GM20000 (cell line): ENCODE results near the gene RAD21L1.

ENCODE experiments used
- DNase-seq: peaks from one replicate; pipeline ENCODE4 v3.0.0; 2012; ENCODE audit warnings: low spot score
- TF ChIP-seq, protein P1 (sequence below): IDR thresholded peaks from 2 replicates; pipeline ENCODE4 v1.5.1; 2012; ENCODE audit warnings: mild to moderate bottlenecking, control low read depth; ENCODE audit errors: extremely low read depth, missing control alignments

RAD21L1 gene

GRCh38 chr20:1199212-1199873, 26.5 kb upstream of the RAD21L1 start:
- TF ChIP-seq, protein P1, sequence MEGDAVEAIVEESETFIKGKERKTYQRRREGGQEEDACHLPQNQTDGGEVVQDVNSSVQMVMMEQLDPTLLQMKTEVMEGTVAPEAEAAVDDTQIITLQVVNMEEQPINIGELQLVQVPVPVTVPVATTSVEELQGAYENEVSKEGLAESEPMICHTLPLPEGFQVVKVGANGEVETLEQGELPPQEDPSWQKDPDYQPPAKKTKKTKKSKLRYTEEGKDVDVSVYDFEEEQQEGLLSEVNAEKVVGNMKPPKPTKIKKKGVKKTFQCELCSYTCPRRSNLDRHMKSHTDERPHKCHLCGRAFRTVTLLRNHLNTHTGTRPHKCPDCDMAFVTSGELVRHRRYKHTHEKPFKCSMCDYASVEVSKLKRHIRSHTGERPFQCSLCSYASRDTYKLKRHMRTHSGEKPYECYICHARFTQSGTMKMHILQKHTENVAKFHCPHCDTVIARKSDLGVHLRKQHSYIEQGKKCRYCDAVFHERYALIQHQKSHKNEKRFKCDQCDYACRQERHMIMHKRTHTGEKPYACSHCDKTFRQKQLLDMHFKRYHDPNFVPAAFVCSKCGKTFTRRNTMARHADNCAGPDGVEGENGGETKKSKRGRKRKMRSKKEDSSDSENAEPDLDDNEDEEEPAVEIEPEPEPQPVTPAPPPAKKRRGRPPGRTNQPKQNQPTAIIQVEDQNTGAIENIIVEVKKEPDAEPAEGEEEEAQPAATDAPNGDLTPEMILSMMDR: no peak
- no peak for DNase-seq

GRCh38 chr20:1199964-1200363, 25.9 kb upstream of the RAD21L1 start:
- TF ChIP-seq, protein P1: no peak
- no peak for DNase-seq

DNA sequence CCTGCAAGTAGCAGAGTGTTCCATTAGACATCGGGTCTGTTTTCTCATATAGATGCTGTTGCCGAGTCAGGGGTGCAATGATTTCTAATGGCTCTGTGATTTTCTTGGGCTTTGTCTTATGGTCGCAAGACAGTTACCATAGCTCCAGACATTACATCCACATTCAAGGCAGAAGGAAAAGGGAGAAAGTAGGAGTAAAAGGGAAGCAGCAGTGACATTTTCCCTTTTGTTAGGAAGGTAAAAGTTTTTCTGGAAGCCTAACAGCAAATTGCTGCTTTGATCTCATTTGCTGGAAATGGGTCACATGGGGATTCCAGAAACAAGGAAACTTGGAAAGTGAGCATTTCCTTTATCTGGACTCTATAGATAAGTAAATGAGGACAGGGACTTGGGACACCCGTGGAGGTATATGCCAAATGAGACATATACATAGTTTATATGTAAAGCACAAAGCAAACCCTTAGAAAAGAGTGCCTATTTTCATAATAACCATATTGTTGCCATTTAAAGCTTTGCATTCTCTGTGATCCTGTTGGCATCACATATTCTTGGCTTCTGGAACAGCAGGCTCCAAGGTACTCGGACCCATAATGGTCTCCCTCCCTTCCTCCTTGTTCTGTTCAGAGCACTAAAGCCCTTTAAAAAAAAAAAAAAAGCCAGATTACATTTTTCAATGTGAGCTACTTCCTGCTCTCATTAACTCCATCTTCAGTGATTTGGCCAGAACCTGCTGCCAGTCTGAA, 22.9 kb upstream of the RAD21L1 start, which contains the start of gene C20orf202:
TSS of gene C20orf202 (plus strand) at position 693 of the 743 bp plus-strand sequence. CDS start 132 bp downstream, outside the sequence.
- DNase-seq: no peak
- TF ChIP-seq, protein P1: no peak

DNA sequence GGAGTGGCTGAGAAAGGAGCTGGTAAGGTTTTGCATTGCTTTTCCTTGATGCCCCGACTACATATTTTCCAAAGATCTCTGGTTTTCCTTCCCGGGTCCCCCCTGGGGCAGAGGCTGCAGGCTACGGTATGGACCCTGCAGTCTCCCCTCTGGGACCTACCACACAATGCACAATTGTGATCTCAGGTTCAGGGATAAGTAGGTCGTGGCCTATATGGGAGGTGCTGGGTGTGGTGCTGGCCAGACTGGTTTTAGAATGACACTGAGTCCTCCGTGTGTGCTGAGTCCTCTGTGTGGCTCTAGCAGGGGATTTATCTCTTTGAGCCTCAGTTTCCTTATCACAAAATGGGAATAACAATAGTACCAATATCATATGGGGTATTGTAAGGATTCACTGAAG, 22.2 kb upstream of the RAD21L1 start:
- DNase-seq: no peak
- TF ChIP-seq, protein P1: no peak

DNA sequence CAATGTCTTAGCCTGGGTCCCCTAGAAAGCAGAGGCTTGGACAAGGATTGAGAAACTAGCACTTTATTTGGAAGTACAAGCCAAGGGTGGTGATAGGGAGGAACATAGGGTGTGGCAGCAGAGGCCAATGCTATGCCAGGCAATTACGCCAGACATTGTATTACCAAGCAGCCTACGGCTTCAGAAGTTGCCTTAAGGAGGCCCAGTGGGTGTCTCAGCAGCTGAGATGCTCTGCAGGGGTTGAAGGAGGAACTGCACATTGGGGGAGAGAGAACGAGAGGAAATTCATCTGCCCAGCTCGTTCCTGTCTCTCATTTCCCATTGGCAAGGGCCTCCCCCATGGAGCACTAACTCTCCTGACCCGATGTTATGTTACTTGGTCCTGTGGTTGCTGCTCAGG, 21.7 kb upstream of the RAD21L1 start:
- TF ChIP-seq, protein P1: no peak
- no peak for DNase-seq

DNA sequence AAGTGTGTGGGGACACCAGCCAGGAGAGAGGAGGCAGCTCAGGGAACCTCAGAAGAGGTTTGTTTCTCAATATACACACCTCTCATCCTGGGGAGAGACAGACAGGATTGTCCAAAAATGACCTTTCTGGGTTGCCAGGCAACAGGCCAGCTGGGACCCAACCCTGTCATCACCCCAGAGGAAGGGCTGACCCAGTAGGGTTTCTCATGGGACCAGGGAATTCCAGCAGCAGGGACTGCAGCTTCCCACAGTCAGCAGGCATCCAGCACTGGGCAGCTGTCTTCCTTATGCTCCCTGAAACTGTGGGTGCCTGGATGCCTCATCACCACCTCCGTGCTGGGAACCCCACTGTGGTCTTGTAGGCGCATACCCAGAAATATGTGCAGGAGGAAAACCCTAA, 21.3 kb upstream of the RAD21L1 start:
- DNase-seq: no peak
- TF ChIP-seq, protein P1: no peak

GRCh38 chr20:1205802-1206201, 20.0 kb upstream of the RAD21L1 start:
- TF ChIP-seq, protein P1: no peak
- DNase-seq: no peak
